Uterus (tissue), 4 donors: ENCODE results near the gene PDE4D. TPM values are rescaled to one million over a fixed set of nuclear protein-coding genes. Genes with fewer than 3 reads are reported as not detected.

Source experiments
- DNase-seq, 2 donors: peaks; one replicate each; pipeline ENCODE4 v3.0.0-alpha.2; 2019 to 2020
- H3K27ac ChIP-seq, 2 donors: fragments of 200-600 bp; sonication (generic); 1 replicate in 1 of 2; 2 replicates in 1 of 2; pipeline ENCODE4 v1.5.1; 2016 to 2018
- H3K27me3 ChIP-seq, 2 donors: fragments of 200-600 bp; sonication (generic); one replicate each; pipeline ENCODE4 v1.5.1; 2018 to 2019; ENCODE audit warnings: control low read depth in 1 of 2
- H3K36me3 ChIP-seq, 2 donors: fragments of 200-600 bp; sonication (generic); one replicate each; pipeline ENCODE4 v1.5.1; 2019; ENCODE audit warnings: control low read depth in 1 of 2
- H3K4me1 ChIP-seq, 2 donors: fragments of 200-600 bp; sonication (generic); one replicate each; pipeline ENCODE4 v1.5.1; 2018 to 2019; ENCODE audit warnings: control low read depth in 1 of 2
- H3K4me3 ChIP-seq, 2 donors: fragments of 200-600 bp; sonication (generic); 1 replicate in 1 of 2; 2 replicates in 1 of 2; pipeline ENCODE4 v1.5.1; 2018 to 2019; ENCODE audit warnings: mild to moderate bottlenecking in 1 of 2
- H3K9me3 ChIP-seq, 2 donors: fragments of 200-600 bp; sonication (generic); one replicate each; pipeline ENCODE4 v1.5.1; 2019; ENCODE audit warnings: control low read depth in 1 of 2
- POLR2A ChIP-seq, 2 donors: fragments of 450-650 bp; IDR thresholded peaks; one replicate each; pipeline ENCODE4 v1.6.1; 2016; ENCODE audit warnings: antibody characterized with exemption in 2 of 2, mild to moderate bottlenecking in 1 of 2, moderate library complexity in 1 of 2
- intact Hi-C: fragments of 100-400 bp; cut with DNase I; formaldehyde crosslinking; loops from one replicate; pipeline ENCODE4 v1.15.1; 2023; ENCODE audit warnings: low total_unique reads
- total RNA-seq, 4 donors: library from RNA; depleted of rRNA in 3 of 4; stranded (reverse); fragments of >200 nt in 3 of 4; gene quantifications; one replicate each; pipeline versions ENCODE4 v1.1.0 to v1.2.4, GENCODE V29; 2014 to 2023
- TF ChIP-seq, protein P1 (sequence below), 4 experiments: fragments of 200-600 bp in 2 of 4; fragments of 450-650 bp in 2 of 4; sonication (generic) in 2 of 4; IDR thresholded peaks; one replicate each; pipeline ENCODE4 v1.5.1; 2016 to 2019; ENCODE audit warnings: antibody characterized with exemption in 4 of 4, mild to moderate bottlenecking in 2 of 4, moderate library complexity in 1 of 4
- donor health status: DM: yes; HTN: yes; CAD: no.

Gene PDE4D
- total RNA-seq, 4 donors from 2014 or later: 27.1 to 77.0 (median 45.8) TPM

DNA sequence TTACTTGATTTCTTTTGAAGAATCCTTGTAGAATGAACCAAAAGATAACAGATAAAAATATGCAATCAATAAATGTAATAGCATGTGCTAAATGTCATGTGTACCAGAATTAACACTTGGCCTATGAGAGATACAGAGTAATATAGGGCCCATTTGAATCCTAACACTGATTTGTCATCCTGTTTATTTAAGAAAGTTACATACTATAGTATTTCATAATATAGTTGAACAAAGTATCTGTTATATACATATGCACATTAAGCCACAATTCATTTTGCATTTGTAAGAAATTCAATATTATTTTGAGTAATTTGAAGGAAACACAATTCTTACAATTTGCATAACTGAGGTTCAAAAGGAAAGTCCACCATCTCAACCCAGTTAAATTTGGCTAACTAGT is 389.5 kb downstream of the PDE4D start:
- Histone ChIP-seq H3K4me1 (peaks cover 0 to 4% of the 10 kb centered on the region in 2 donors), H3K9me3 (no peaks in the 10 kb centered on the region), H3K36me3 (no peaks in the 10 kb centered on the region), H3K27ac (no peak overlapping the region), H3K27me3 (no peaks in the 10 kb centered on the region), H3K4me3 (no peak overlapping the region)
- TF ChIP-seq, protein P1, sequence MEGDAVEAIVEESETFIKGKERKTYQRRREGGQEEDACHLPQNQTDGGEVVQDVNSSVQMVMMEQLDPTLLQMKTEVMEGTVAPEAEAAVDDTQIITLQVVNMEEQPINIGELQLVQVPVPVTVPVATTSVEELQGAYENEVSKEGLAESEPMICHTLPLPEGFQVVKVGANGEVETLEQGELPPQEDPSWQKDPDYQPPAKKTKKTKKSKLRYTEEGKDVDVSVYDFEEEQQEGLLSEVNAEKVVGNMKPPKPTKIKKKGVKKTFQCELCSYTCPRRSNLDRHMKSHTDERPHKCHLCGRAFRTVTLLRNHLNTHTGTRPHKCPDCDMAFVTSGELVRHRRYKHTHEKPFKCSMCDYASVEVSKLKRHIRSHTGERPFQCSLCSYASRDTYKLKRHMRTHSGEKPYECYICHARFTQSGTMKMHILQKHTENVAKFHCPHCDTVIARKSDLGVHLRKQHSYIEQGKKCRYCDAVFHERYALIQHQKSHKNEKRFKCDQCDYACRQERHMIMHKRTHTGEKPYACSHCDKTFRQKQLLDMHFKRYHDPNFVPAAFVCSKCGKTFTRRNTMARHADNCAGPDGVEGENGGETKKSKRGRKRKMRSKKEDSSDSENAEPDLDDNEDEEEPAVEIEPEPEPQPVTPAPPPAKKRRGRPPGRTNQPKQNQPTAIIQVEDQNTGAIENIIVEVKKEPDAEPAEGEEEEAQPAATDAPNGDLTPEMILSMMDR (IDR thresholded peaks at IDR 0.05): no peak
- TF ChIP-seq POLR2A (IDR thresholded peaks at IDR 0.05): no peak
- intact Hi-C loops: no loop called here
- DNase-seq: no peak

DNA sequence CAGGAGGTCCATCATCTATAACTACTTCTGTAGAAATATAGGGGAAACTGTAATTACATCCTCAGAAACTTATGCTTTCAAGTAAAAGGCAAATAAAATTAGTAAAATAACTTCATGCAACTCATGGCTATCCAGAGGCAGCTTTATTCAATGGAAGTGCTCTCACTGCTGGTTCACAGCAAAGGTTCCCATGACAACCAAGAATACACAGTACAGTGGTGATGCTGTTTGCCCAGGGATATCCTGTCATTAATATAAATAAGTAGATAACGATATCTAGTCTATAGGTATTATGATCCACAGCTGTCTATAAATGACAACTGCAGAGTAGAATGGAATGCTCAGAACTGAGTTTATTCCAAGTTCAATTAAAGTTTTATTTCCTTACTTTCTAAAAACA is 390.3 kb downstream of the PDE4D start:
- DNase-seq: no peak
- no peaks in the 10 kb centered on the region for H3K36me3 ChIP-seq
- no peak overlapping the region for H3K4me3 ChIP-seq
- no peak overlapping the region for H3K27ac ChIP-seq
- intact Hi-C loops: no loop called here
- TF ChIP-seq POLR2A (IDR thresholded peaks at IDR 0.05): no peak
- TF ChIP-seq, protein P1 (IDR thresholded peaks at IDR 0.05): no peak
- H3K27me3 ChIP-seq: no peaks in the 10 kb centered on the region
- H3K9me3 ChIP-seq: no peaks in the 10 kb centered on the region
- peaks cover 0 to 4% of the 10 kb centered on the region in 2 donors for H3K4me1 ChIP-seq

DNA sequence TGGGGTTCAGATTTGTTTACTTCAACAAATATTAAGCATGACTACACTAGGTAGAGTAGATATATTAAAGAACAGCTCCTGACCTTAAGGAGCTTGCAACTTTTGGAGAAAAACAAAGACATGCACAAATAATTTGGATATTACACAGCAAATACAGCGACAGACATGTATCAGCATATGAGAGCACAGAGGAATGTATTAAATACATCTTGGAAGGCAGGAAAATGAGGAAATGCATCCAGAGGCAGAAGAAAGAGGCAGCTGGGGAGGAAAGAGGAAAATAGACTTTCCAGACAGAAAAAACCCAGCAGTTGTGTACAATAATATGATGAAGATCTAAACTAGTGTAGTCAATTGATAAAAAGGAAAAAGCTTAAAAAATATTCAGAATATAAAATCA is 392.2 kb downstream of the PDE4D start:
- intact Hi-C loops: no loop called here

DNA sequence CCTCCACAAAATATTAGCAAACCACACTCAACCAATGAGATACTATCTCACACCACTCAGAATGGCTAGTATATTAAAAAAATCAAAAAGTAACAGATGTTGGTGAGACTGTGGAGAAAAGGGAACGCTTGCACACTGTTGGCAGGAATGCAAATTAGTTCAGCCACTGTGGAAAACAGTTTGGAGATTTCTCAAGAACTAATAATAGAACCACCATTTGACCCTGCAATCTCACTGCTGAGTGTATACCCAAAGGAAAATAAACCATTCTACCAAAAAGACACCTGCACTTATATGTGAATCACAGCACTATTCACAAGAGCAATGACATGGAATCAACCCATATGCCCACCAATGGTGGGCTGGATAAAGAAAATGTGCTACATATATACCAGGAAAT is 393.5 kb downstream of the PDE4D start:
- Histone ChIP-seq H3K27me3 (no peaks in the 10 kb centered on the region), H3K36me3 (no peaks in the 10 kb centered on the region), H3K4me3 (no peak overlapping the region), H3K4me1 (peaks cover 0 to 4% of the 10 kb centered on the region in 2 donors), H3K9me3 (no peaks in the 10 kb centered on the region), H3K27ac (no peak overlapping the region)
- intact Hi-C loops: no loop called here
- no peak for TF ChIP-seq POLR2A (IDR thresholded peaks at IDR 0.05)
- TF ChIP-seq, protein P1 (IDR thresholded peaks at IDR 0.05): no peak
- no peak for DNase-seq

More for the DNA sequence above, 392.2 kb downstream of the PDE4D start:
- Histone ChIP-seq H3K27me3 (no peaks in the 10 kb centered on the region), H3K4me3 (no peak overlapping the region), H3K9me3 (no peaks in the 10 kb centered on the region), H3K27ac (no peak overlapping the region), H3K4me1 (peaks cover 0 to 4% of the 10 kb centered on the region in 2 donors), H3K36me3 (no peaks in the 10 kb centered on the region)
- DNase-seq: no peak
- no peak for TF ChIP-seq POLR2A (IDR thresholded peaks at IDR 0.05)
- TF ChIP-seq, protein P1 (IDR thresholded peaks at IDR 0.05): no peak

DNA sequence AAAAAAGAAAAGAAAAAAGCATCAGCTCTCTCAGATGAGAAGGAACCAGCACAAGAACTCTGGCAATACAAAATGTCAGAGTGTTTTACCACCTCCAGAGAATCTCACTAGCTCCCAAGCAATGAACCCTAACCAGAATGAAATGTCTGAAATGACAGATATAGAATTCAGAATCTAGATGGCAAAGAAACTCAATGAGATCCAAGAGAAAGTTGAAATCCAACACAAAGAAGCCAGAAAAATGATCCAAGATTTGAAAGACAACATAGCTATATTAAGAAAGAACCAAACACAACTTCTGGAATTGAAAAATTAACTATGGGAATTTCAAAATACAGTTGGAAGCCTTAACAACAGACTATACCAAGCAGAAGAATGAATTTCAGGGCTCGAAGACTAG is 396.3 kb downstream of the PDE4D start:
- DNase-seq: no peak
- Histone ChIP-seq H3K27ac (no peak overlapping the region), H3K9me3 (no peaks in the 10 kb centered on the region), H3K4me1 (peaks cover 0 to 4% of the 10 kb centered on the region in 2 donors), H3K27me3 (no peaks in the 10 kb centered on the region), H3K4me3 (no peak overlapping the region), H3K36me3 (no peaks in the 10 kb centered on the region)
- intact Hi-C loops: no loop called here
- TF ChIP-seq, protein P1 (IDR thresholded peaks at IDR 0.05): no peak
- no peak for TF ChIP-seq POLR2A (IDR thresholded peaks at IDR 0.05)
